K562 (cell line): ENCODE data around the gene LMO7. TPM values are rescaled to one million over a fixed set of nuclear protein-coding genes. Genes with fewer than 3 reads are reported as not detected.
A peak's percentile ranks its signal among the peaks of the same experiment; 100 is the strongest.

ENCODE experiments used
- CTCF ChIP-seq, 3 experiments: IDR thresholded peaks in 2 of 3; conservative IDR thresholded peaks in 1 of 3; 2 replicates each; pipeline ENCODE4 v1.5.1; 2011 to 2012; ENCODE audit warnings: low read length in 3 of 3, mild to moderate bottlenecking in 3 of 3, control low read depth in 2 of 3, improper control_type of control experiment in 1 of 3, inconsistent platforms in 1 of 3, low read depth in 1 of 3, mixed read lengths in 1 of 3, moderate library complexity in 1 of 3; ENCODE audit not compliant: insufficient read depth in 2 of 3
- SMC3 ChIP-seq: conservative IDR thresholded peaks from 2 replicates; pipeline ENCODE4 v1.6.1; 2011; ENCODE audit warnings: low read depth, low read length, improper control_type of control experiment; ENCODE audit not compliant: insufficient read depth
- polyA plus RNA-seq, 8 experiments: library from polyadenylated mRNA; depleted of rRNA in 4 of 8; stranded (reverse) in 5 of 8; unstranded in 3 of 8; fragments of >200 nt; fragmentation: Nextera tagmentation in 2 of 8; fragmentation: Illumina TruSeq in 1 of 8; extraction: Ambion mirVana in 2 of 8; extraction: Trizol in 1 of 8; gene quantifications; 2 replicates each; pipeline versions ENCODE4 v1.2.1 to v1.2.3, GENCODE V29; 2011 to 2014; ENCODE audit warnings: inconsistent platforms in 1 of 8, missing spikeins in 1 of 8
- total RNA-seq, 7 experiments: library from RNA; depleted of rRNA in 6 of 7; stranded (reverse); fragments of >200 nt in 6 of 7; fragmentation: Illumina TruSeq in 2 of 7; extraction: Trizol in 2 of 7; gene quantifications; 2 replicates each; pipeline versions ENCODE4 v1.2.1 to v1.2.3, GENCODE V29; 2011 to 2021; ENCODE audit warnings: low replicate concordance in 1 of 7
- TF ChIP-seq, protein P1 (sequence below), 2 experiments: fragments of 450-650 bp; formaldehyde crosslinking in 1 of 2; IDR thresholded peaks; 2 replicates each; pipeline versions ENCODE4 v1.4.0 to v1.6.1; 2014 to 2020; ENCODE audit warnings: mild to moderate bottlenecking in 2 of 2, borderline replicate concordance in 1 of 2, low read depth in 1 of 2

The LMO7 gene
- total and polyA plus RNA-seq, 9 of the 15 experiments (the other 6 are each of a cell fraction or from before 2014, with no cell fraction given): 0.42 to 4.3 (median 1.7) TPM

GRCh38 chr13:75870397-75870903, 234.3 kb downstream of the LMO7 start (continued):
- TF ChIP-seq, protein P1, sequence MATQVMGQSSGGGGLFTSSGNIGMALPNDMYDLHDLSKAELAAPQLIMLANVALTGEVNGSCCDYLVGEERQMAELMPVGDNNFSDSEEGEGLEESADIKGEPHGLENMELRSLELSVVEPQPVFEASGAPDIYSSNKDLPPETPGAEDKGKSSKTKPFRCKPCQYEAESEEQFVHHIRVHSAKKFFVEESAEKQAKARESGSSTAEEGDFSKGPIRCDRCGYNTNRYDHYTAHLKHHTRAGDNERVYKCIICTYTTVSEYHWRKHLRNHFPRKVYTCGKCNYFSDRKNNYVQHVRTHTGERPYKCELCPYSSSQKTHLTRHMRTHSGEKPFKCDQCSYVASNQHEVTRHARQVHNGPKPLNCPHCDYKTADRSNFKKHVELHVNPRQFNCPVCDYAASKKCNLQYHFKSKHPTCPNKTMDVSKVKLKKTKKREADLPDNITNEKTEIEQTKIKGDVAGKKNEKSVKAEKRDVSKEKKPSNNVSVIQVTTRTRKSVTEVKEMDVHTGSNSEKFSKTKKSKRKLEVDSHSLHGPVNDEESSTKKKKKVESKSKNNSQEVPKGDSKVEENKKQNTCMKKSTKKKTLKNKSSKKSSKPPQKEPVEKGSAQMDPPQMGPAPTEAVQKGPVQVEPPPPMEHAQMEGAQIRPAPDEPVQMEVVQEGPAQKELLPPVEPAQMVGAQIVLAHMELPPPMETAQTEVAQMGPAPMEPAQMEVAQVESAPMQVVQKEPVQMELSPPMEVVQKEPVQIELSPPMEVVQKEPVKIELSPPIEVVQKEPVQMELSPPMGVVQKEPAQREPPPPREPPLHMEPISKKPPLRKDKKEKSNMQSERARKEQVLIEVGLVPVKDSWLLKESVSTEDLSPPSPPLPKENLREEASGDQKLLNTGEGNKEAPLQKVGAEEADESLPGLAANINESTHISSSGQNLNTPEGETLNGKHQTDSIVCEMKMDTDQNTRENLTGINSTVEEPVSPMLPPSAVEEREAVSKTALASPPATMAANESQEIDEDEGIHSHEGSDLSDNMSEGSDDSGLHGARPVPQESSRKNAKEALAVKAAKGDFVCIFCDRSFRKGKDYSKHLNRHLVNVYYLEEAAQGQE (IDR thresholded peaks at IDR 0.05; ENCODE audit: borderline replicate concordance): peak; percentile 51
- TF ChIP-seq, protein P1 (CRISPR knock-in tag; IDR thresholded peaks at IDR 0.05; ENCODE audit: low read depth): no peak
- TF ChIP-seq SMC3: peak; percentile 59
- peak; percentile 35 to 62 (median 60); a peak in 5 of 6 replicates for TF ChIP-seq CTCF (IDR thresholded peaks at IDR 0.05 in 2 of 3, conservative IDR thresholded peaks at IDR 0.05 in 1 of 3; ENCODE audit: insufficient read depth in 2 of 3, low read depth in 1 of 3, low read length in 3 of 3)
